Chondrocyte (in vitro differentiated cells): Measurements from ENCODE around the gene CCL23. TPM values are rescaled to one million over a fixed set of nuclear protein-coding genes. Genes with fewer than 3 reads are reported as not detected.

Experiments used
- DNase-seq: peaks from one replicate; pipeline ENCODE4 v3.0.0; 2021; ENCODE audit warnings: mixed read lengths, low spot score
- H3K27ac Mint-ChIP-seq: one replicate; pipeline ENCODE4 v1.8.0; 2021; ENCODE audit warnings: mild to moderate bottlenecking, moderate library complexity, mixed read lengths; ENCODE audit not compliant: unreplicated experiment
- H3K27me3 Mint-ChIP-seq: 2 replicates; pipeline ENCODE4 v1.8.0; 2021; ENCODE audit warnings: low read depth, mixed read lengths
- H3K36me3 Mint-ChIP-seq: 2 replicates; pipeline ENCODE4 v1.8.0; 2021; ENCODE audit warnings: low read depth, mixed read lengths
- H3K4me1 Mint-ChIP-seq: 2 replicates; pipeline ENCODE4 v1.8.0; 2021; ENCODE audit warnings: low read depth, mild to moderate bottlenecking, mixed read lengths
- H3K4me3 Mint-ChIP-seq: one replicate; pipeline ENCODE4 v1.8.0; 2021; ENCODE audit warnings: mild to moderate bottlenecking, moderate library complexity, mixed read lengths; ENCODE audit not compliant: unreplicated experiment
- H3K9me3 Mint-ChIP-seq: 2 replicates; pipeline ENCODE4 v1.8.0; 2021; ENCODE audit warnings: low read depth, mixed read lengths
- CTCF ChIP-seq: fragments of 200-600 bp; sonication (generic); IDR thresholded peaks from 2 replicates; pipeline ENCODE4 v1.5.0; 2021; ENCODE audit warnings: antibody characterized with exemption, mild to moderate bottlenecking, moderate library complexity
- total RNA-seq: library from RNA; stranded (reverse); gene quantifications from 3 replicates; pipeline ENCODE4 v1.2.1, GENCODE V29; 2021

Gene CCL23
- total RNA-seq, 1 donor from 2014 or later, result not detected

- no peaks in the 10 kb centered on the region for H3K36me3 Mint-ChIP-seq
- TF ChIP-seq CTCF, result no peak
- DNase-seq, result no peak
- no peaks in the 10 kb centered on the region for H3K4me1 Mint-ChIP-seq
- H3K9me3 Mint-ChIP-seq, result peaks cover 7% of the 10 kb centered on the region
- H3K4me3 Mint-ChIP-seq, result no peak overlapping the region
- peaks cover 15% of the 10 kb centered on the region for H3K27me3 Mint-ChIP-seq
- no peak overlapping the region for H3K27ac Mint-ChIP-seq
These were observed 33.6 kb downstream of the CCL23 start for GRCh38 chr17:35984140-35984539.

GRCh38 chr17:35982409-35983191 lies 35.2 kb downstream of the CCL23 start:
- H3K4me3 Mint-ChIP-seq, result no peak overlapping the region
- H3K27ac Mint-ChIP-seq, result no peak overlapping the region
- DNase-seq, result no peak
- H3K36me3 Mint-ChIP-seq, result no peaks in the 10 kb centered on the region
- H3K27me3 Mint-ChIP-seq, result peaks cover 15% of the 10 kb centered on the region
- H3K4me1 Mint-ChIP-seq, result no peaks in the 10 kb centered on the region
- no peak for TF ChIP-seq CTCF
- H3K9me3 Mint-ChIP-seq, result no peaks in the 10 kb centered on the region

GRCh38 chr17:35981908-35982330 lies 35.9 kb downstream of the CCL23 start:
- TF ChIP-seq CTCF, result no peak
- Mint-ChIP-seq H3K27me3 (peaks cover 15% of the 10 kb centered on the region), H3K9me3 (no peaks in the 10 kb centered on the region), H3K4me1 (no peaks in the 10 kb centered on the region), H3K4me3 (no peak overlapping the region), H3K36me3 (no peaks in the 10 kb centered on the region), H3K27ac (no peak overlapping the region)
- no peak for DNase-seq

GRCh38 chr17:35981246-35981645 lies 36.5 kb downstream of the CCL23 start, which contains the start of gene CCL16:
TSS of gene CCL16 (minus strand) at chr17:35981497. CDS start at chr17:35981420, 77 bp downstream.
- H3K4me3 Mint-ChIP-seq, result no peak within 1 kb of the TSS
- H3K9me3 Mint-ChIP-seq, result no peaks in the 10 kb centered on the region
- no peak for DNase-seq
- H3K27me3 Mint-ChIP-seq, result peaks cover 9% of the 10 kb centered on the region
- TF ChIP-seq CTCF, result no peak
- H3K27ac Mint-ChIP-seq, result no peak within 1 kb of the TSS
- H3K36me3 Mint-ChIP-seq, result no peaks in the 10 kb centered on the region
- H3K4me1 Mint-ChIP-seq, result no peaks in the 10 kb centered on the region

GRCh38 chr17:35978346-35978745 lies 39.4 kb downstream of the CCL23 start:
- Mint-ChIP-seq H3K36me3 (no peaks in the 10 kb centered on the region), H3K4me3 (no peak overlapping the region), H3K4me1 (peaks cover 8% of the 10 kb centered on the region), H3K27me3 (peaks cover 6% of the 10 kb centered on the region), H3K27ac (no peak overlapping the region), H3K9me3 (no peaks in the 10 kb centered on the region)
- TF ChIP-seq CTCF, result no peak
- no peak for DNase-seq
